Measurements from ENCODE around the gene ADD3.

The ADD3 gene, protein sequence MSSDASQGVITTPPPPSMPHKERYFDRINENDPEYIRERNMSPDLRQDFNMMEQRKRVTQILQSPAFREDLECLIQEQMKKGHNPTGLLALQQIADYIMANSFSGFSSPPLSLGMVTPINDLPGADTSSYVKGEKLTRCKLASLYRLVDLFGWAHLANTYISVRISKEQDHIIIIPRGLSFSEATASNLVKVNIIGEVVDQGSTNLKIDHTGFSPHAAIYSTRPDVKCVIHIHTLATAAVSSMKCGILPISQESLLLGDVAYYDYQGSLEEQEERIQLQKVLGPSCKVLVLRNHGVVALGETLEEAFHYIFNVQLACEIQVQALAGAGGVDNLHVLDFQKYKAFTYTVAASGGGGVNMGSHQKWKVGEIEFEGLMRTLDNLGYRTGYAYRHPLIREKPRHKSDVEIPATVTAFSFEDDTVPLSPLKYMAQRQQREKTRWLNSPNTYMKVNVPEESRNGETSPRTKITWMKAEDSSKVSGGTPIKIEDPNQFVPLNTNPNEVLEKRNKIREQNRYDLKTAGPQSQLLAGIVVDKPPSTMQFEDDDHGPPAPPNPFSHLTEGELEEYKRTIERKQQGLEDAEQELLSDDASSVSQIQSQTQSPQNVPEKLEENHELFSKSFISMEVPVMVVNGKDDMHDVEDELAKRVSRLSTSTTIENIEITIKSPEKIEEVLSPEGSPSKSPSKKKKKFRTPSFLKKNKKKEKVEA

DNA sequence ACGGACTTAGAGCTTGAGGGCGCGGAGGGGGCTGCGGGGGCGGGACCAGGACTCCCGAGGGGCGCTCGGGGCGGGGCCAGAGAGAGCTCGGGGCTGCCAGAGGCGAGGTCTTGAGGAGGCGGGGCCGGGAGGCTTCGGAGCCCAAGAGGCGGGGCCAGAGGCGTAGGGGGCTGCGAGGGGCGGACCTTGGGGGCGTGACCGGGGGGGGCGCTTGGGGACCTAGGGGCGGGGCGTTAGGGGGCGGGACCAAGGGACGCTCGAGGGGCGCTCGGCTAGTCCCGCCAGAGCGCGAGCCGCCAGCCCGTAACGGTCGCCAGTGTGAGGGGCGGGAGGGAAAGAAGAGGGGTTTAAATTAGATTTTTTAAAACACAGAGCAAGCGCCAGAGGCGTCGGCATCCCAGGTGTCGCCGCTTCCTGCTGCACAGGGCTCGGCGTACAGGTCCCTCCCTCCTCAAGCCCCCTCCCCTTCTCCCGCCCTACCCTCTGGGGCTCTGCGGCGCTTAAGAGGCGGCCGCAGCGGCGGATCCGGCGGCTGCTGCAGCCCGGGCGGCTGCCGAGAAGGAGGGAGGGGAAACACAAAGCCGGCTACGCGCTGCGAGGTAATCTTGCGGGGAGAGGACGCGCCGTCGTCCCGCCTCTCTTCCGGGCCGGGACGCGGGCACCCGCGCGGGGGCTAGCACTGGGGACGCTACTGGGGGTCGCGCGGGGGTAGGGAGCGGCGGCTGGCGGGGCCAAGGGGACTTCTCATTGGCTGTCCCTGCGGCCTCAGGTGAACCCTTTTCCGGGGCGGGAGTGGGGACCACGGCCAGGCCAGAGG, at the start of gene ADD3:
TSS of gene ADD3 (plus strand) at position 284 of the 817 bp plus-strand sequence. CDS start 92,670 bp downstream, outside the sequence.
- DNase-seq, result peak; percentile 91

- DNase-seq, result no peak
These were observed 49.7 kb upstream of the ADD3 start for GRCh38 chr10:109958059-109958458.

GRCh38 chr10:109959259-109960145, 48.3 kb upstream of the ADD3 start:
- no peak for DNase-seq

DNA sequence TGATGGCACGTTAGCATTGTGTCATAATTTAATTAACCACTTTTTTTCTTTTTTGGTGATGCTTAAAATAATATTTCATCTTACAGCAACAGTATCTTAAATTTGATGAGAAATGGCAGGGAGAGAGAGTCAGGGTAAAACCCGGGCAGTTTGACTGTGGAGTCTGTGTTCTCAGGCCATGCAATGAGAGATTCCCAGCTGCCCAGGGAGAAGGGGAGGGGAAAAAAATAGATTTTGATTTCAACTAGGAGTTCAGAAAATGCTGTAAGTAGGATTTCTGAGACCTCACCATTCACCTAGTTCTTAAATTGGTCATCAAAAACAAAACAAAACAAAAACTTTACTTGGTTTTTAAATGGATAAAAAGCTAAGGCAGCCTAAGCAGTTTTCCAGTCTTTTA, 47.1 kb upstream of the ADD3 start:
- no peak for DNase-seq

DNA sequence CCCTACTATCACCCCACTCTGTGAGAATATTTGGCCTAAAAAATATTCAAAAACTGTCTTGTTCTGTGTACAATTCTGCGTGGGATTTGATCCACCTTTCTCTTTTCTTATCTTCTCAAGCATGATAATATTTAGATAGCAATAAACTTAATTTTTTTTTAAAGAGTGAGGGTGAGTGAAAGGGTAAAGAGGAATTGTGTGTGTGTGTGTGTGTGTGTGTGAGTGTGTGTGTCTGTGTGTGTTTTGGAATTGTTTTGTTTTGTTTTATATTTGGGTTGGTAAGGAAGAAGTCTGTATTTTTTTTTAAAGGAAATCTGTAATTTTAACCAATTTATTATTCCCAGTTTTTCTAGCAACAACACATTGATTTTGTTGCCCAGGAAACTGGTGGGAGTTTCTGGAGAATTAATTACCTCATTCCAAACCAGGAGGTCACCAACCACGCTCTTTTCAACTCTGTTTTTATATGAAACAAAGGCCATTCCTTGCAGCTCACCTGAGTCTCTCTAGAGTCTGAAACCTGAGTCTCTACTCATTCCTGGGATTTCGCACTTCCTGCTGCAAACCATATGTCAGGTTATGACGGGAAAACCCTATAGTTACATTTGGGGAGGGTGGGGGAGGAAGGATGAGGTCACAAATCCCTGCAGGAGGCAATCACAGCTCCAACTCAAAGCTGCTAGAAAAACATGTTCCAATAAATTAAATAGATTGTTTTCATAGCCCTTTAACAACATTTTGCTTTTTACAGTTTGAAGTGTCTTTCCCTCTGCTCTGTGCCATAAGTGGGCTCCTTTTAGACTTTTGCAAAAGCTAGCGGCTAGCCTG, 46.4 kb upstream of the ADD3 start:
- no peak for DNase-seq

DNA sequence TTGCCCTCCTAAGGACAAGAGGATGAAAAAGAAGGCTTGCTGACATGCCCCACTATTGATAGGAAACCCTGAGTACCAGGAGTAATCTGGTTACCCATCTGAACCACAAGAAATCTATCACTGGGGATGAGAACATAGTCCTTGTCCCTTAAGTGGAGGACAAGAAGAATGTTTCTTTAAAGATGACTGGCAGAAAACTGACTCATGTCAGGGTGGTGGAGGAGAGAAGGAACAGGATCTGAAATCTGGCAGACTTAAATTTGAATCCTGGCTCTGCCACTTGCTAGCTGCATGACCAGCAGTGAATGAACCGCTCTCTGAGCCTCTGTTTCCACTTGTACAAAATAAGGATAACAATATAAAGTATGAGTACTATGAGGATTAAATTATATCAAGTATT, 45.5 kb upstream of the ADD3 start:
- no peak for DNase-seq

DNA sequence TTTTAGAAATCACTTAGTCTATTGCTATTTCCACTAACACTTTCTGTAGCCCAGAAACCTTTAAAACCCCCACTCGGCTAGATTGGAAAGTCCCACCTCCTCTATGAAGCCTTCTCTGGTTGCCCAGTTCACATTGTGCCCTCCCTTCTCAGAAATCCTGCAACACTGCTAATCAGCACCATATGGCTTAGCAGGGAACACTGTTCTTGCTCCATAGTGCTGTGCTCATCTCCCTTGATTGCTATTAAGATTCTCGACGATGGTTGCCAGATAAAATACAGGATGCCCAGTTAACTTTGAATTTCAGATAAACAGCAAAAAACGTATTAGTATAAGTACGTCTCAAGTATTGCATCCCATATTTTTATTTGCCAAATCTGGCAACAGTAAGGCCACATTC, 44.3 kb upstream of the ADD3 start:
- DNase-seq, result no peak

DNA sequence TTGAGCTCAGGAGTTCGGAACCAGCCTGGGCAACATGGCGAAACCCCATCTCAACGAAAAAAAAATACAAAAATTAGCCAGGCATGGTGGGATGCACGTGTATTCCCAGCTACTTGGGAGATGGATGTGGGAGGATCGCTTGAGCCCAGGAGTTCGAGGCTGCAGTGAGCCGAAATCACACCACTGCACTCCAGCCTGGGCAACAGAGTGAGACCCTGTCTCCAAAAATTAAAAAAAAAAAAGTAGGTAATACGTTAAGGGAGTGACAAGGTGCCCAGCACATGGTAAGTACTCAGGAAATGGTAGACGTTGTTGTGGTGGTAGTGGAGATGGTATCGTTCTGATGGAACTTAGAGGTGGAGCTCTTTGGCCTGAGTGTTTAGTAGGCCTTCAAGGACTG, 43.5 kb upstream of the ADD3 start:
- no peak for DNase-seq

GRCh38 chr10:109966961-109967738, 40.6 kb upstream of the ADD3 start:
- no peak for DNase-seq

GRCh38 chr10:109967739-109968088, 40.1 kb upstream of the ADD3 start:
- no peak for DNase-seq

DNA sequence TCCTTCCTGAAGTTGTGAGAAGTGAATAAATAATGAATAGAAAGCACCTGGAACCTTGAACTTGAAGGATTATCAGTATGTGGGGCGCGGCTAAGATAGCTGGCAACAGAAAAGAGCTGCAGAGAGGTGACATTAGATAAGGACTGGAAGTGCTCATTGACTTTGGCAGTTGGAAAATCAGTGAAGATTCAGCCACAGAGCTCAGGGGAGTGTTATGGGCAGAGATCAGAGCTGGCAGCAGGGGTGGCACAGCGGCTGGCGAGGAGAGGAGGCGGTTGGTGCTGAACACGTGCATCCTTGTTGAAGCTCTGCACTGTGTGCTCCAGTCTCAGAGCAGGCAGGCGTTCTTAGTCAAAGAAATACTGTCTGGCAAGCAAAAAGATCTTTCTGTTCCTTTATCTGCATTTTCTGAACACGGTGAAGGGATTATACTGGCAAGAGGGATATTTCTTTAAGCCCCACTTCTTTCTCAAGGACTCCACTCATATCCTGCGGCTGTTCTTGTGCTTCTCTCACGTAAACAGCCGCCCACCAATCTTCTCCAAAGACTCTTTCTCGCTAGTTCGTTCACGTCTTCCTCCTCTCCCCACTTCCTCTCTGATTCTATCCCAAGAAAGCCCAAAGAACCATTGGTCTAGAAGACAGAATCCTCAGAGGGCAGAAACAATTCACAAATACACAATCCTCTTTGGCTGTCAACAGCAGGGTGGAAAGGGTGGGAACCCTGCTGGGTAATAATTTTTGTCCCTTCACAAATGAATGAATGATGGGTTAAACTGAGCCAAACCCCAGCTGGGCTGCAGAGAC, 38.6 kb upstream of the ADD3 start:
- DNase-seq, result no peak

DNA sequence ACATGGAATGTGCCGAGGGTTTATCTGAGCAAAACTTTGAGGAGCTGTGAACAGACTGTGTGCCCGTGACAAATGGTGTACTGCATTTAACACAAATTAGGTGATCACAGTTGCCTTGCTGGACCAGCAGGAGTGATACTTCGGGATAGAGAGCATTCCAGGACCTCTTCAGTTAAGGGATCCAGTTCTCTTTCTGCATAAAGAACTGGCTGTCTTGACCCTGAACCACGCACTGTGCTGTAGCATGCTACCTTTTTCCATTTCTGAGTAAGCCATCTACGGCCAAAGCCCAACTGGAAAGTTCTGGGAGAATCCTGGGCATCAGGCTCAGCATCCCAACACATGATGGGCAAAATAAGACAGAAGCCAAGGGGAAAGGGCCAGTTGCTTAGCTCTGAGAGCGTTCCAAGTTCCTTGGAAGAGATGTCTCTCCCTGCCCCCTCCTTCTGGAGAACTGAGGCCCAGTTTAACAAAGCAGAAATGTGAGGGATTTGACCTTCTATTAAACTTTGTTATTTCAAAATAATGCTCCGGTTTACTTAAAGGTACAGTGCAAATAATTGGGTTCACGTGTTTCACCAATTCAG, 37.9 kb upstream of the ADD3 start:
- DNase-seq, result no peak

DNA sequence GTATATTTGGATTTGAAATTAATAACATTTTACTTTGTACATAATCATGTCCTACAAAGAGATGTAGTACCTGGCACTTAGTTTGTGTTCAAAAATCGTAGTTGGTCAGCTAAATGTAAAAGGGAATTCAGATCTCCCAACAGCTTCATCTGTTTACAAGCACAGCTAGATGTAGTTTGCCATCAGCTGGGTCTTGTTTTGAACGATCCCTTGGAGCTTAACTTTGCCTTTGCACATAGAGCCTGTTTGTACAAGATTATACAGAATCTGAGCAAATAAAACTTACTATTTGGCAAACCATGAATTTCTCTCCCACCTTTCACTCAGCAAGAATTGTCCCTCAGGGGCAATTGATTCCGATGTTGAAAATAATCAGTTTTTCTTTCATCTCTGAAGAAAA, 36.1 kb upstream of the ADD3 start:
- no peak for DNase-seq

GRCh38 chr10:109972372-109973001, 35.3 kb upstream of the ADD3 start:
- no peak for DNase-seq

DNA sequence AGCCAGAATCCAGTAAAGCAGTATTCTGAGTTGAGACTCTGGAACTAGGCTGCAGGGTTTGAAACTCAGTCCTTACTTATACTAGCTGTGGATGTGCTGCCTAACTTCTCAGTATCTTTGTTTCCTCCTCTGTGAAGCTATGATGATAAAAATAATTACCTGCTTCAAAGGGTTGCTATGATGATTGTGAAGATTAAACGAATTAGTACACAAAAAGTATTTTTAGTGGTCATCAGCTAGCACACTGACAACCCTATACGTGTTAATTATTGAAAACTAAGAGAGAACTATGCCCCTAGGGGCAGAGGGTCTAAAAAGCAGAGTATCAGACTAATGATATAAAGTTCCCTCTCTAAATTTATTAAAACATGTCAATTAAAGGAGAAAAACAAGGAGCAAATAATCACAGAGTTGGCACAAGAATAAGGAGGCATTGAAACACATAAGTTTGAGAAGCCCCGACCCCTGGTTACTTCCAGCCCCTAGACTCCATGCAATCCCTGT, 34.4 kb upstream of the ADD3 start:
- DNase-seq, result no peak

GRCh38 chr10:109974504-109975191, 33.1 kb upstream of the ADD3 start:
- DNase-seq, result no peak

DNA sequence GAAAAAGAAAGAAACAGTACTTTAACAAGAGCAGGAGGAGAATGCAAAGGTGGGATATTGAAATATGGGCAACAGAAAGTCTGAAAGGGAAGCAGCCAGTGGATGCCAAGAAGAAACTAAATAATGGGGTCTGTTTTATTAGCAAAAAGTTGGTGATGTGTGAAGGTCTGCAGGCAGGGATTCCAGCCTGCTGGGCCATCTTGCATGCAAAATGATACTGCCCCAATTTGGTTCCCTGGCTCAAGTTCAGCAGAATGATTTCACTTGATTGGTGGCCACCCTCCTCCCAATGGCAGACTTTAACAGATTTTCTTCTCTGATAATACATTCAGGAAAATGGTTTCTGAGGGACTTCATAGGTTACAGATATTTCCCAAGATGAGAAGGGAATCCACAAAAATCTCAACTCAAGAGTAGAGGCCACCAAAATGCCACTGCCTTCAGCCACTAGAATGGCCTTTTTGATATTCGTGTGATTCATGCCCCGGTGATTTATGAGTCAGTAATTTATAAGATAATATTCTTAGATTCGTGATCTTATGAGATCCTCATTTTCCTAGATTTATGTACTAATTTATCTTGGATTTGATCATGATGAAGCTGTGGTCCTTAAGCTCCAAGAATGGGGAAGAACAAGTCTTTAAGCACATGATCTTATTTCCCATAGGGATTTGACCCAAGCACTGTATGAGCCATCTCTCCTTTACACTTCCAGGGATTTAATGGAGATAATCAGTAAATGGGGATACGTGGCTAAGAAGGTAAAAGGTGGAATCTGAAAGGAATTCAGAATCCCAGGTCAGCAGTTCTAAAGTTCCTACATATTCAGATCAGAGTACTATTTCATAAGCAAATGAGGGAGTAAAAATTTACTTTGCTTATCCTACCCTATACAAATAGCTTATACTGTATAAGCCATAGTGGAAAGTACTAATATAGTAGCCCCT, 32.3 kb upstream of the ADD3 start:
- no peak for DNase-seq

All from NCI-H345 (cell line).